SU-DHL-6 (cell line): ENCODE measurements around the gene PIK3R1.

ENCODE experiments used
- EZH2phosphoT487 ChIP-seq: fragments of 200-600 bp; sonication (generic), shearing (Covaris generic); conservative IDR thresholded peaks from 2 replicates; pipeline ENCODE4 v1.6.1; 2018; ENCODE audit warnings: mild to moderate bottlenecking, antibody characterized with exemption, low read length, moderate library complexity, mixed read lengths
- TF ChIP-seq, protein P1 (sequence below): fragments of 200-600 bp; sonication (generic); IDR thresholded peaks from one replicate; pipeline ENCODE4 v1.5.1; 2017; ENCODE audit warnings: antibody characterized with exemption, mild to moderate bottlenecking, low read length, moderate library complexity; ENCODE audit not compliant: insufficient read depth, poor library complexity, severe bottlenecking

DNA sequence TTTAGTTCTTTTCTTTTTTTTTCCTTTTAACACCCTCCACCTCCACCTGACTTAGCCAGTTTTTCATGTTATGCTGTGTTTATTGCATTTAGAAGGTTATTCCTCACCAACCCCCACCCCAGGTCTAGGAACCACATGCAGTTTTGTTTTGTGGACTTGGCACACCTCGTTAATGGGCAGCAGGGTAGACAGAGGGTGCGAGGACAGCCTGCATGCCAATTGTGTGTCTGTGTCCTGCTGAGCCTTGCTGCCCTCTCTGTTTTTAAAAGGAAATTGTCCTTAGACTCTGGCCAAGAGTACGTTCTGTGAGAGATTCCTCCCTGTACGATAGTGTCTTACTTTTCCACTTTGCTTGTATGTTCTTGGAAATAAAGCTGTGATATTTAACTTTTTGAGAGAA is 13.9 kb downstream of the PIK3R1 start:
- TF ChIP-seq, protein P1, sequence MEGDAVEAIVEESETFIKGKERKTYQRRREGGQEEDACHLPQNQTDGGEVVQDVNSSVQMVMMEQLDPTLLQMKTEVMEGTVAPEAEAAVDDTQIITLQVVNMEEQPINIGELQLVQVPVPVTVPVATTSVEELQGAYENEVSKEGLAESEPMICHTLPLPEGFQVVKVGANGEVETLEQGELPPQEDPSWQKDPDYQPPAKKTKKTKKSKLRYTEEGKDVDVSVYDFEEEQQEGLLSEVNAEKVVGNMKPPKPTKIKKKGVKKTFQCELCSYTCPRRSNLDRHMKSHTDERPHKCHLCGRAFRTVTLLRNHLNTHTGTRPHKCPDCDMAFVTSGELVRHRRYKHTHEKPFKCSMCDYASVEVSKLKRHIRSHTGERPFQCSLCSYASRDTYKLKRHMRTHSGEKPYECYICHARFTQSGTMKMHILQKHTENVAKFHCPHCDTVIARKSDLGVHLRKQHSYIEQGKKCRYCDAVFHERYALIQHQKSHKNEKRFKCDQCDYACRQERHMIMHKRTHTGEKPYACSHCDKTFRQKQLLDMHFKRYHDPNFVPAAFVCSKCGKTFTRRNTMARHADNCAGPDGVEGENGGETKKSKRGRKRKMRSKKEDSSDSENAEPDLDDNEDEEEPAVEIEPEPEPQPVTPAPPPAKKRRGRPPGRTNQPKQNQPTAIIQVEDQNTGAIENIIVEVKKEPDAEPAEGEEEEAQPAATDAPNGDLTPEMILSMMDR = no peak
- no peak for TF ChIP-seq EZH2phosphoT487
